T-helper 1 cell (primary cell): ENCODE results near the gene LMNB1.
"Not testable (repeated sequence)": the region's sequence is repeated elsewhere in the genome, so short reads cannot be mapped to it uniquely, and the experiment has no call there.

Experiments
- DNase-seq, 5 donors: peaks; one replicate each; pipeline ENCODE4 v3.0.0-alpha.2; 2012 to 2020

The LMNB1 gene

GRCh38 chr5:126780165-126780827, 3.4 kb downstream of the LMNB1 start:
- DNase-seq: peak in 4 of 5 donors; percentile 25 to 75 (median 38)

GRCh38 chr5:126788409-126788808, 11.5 kb downstream of the LMNB1 start:
- not testable (repeated sequence) for DNase-seq

- no peak for DNase-seq
Measured at GRCh38 chr5:126793097-126793496, 16.2 kb downstream of the LMNB1 start.

- DNase-seq: not testable (repeated sequence)
Measured at GRCh38 chr5:126793648-126794047, 16.7 kb downstream of the LMNB1 start.

- no peak for DNase-seq
Measured at GRCh38 chr5:126794157-126794828, 17.4 kb downstream of the LMNB1 start.

- no peak for DNase-seq
Measured at GRCh38 chr5:126799780-126800179, 22.8 kb downstream of the LMNB1 start.

- DNase-seq: no peak
Measured at GRCh38 chr5:126801174-126801991, 24.4 kb downstream of the LMNB1 start.

- DNase-seq: no peak
Measured at GRCh38 chr5:126801992-126802294, 25.0 kb downstream of the LMNB1 start.

GRCh38 chr5:126805063-126805462, 28.1 kb downstream of the LMNB1 start:
- DNase-seq: no peak

- no peak for DNase-seq
Measured at GRCh38 chr5:126808521-126808988, 31.6 kb downstream of the LMNB1 start.

GRCh38 chr5:126809916-126810315, 33.0 kb downstream of the LMNB1 start:
- DNase-seq: no peak

GRCh38 chr5:126810596-126811380, 33.9 kb downstream of the LMNB1 start:
- no peak for DNase-seq

- peak in 3 of 5 donors; percentile 9 to 86 (median 15) for DNase-seq
Measured at GRCh38 chr5:126811515-126812198, 34.7 kb downstream of the LMNB1 start.

- DNase-seq: peak in 1 of 5 donors; percentile 35
Measured at GRCh38 chr5:126812199-126812570, 35.2 kb downstream of the LMNB1 start.

- not testable (repeated sequence) for DNase-seq
Measured at GRCh38 chr5:126813799-126814198, 36.9 kb downstream of the LMNB1 start.

GRCh38 chr5:126814721-126815404, 37.9 kb downstream of the LMNB1 start:
- DNase-seq: no peak

GRCh38 chr5:126816649-126817048, 39.7 kb downstream of the LMNB1 start:
- DNase-seq: no peak

GRCh38 chr5:126818736-126819135, 41.8 kb downstream of the LMNB1 start:
- no peak for DNase-seq

GRCh38 chr5:126819253-126819652, 42.3 kb downstream of the LMNB1 start:
- DNase-seq: no peak

- DNase-seq: no peak
Measured at GRCh38 chr5:126826619-126827215, 49.8 kb downstream of the LMNB1 start.

GRCh38 chr5:126829098-126829497, 52.2 kb downstream of the LMNB1 start:
- DNase-seq: no peak
